NCI-H2171 treated with DMSO at 0.1 percent for 48 hours (cell line): ENCODE data around the gene C6orf141.
"Not testable (repeated sequence)": the region's sequence is repeated elsewhere in the genome, so short reads cannot be mapped to it uniquely, and the experiment has no call there.

Experiments
- DNase-seq: peaks from one replicate; lab custom pipeline; 2025; lab: John Stamatoyannopoulos, UW

Gene C6orf141

GRCh38 chr6:49579649-49580048 lies 29.2 kb downstream of the C6orf141 start:
- no peak for DNase-seq

GRCh38 chr6:49582529-49582928 lies 32.1 kb downstream of the C6orf141 start:
- DNase-seq, result no peak

- DNase-seq, result not testable (repeated sequence)
These were observed 36.8 kb downstream of the C6orf141 start for GRCh38 chr6:49587262-49587661.
